Breast epithelium (tissue), 4 donors: Measurements from ENCODE around the gene KCND3. TPM values are rescaled to one million over a fixed set of nuclear protein-coding genes. Genes with fewer than 3 reads are reported as not detected.

ENCODE experiments used
- DNase-seq, 2 donors: peaks; one replicate each; pipeline ENCODE4 v3.0.0-alpha.2; 2019; ENCODE audit warnings: low spot score in 2 of 2
- H3K27ac ChIP-seq, 2 donors: fragments of 200-600 bp; sonication (generic) in 1 of 2; one replicate each; pipeline ENCODE4 v1.5.1; 2016 to 2019; ENCODE audit warnings: mild to moderate bottlenecking in 1 of 2
- H3K27me3 ChIP-seq, 2 donors: fragments of 200-600 bp; sonication (generic) in 1 of 2; one replicate each; pipeline versions ENCODE4 v1.5.1 to v1.6.0; 2017 to 2019; ENCODE audit warnings: control low read depth in 1 of 2, mild to moderate bottlenecking in 1 of 2
- H3K36me3 ChIP-seq: fragments of 200-600 bp; one replicate; pipeline ENCODE4 v1.5.1; 2019
- H3K4me1 ChIP-seq, 2 donors: fragments of 200-600 bp; sonication (generic); one replicate each; pipeline ENCODE4 v1.5.1; 2016 to 2019; ENCODE audit warnings: control low read depth in 1 of 2
- H3K4me3 ChIP-seq, 3 donors: fragments of 200-600 bp; sonication (generic); 1 replicate in 2 of 3; 2 replicates in 1 of 3; pipeline ENCODE4 v1.5.1; 2016 to 2019; ENCODE audit warnings: mild to moderate bottlenecking in 3 of 3, moderate library complexity in 2 of 3
- H3K9me3 ChIP-seq, 2 donors: fragments of 200-600 bp; sonication (generic) in 1 of 2; one replicate each; pipeline ENCODE4 v1.5.1; 2016 to 2019; ENCODE audit warnings: control low read depth in 1 of 2
- POLR2A ChIP-seq: fragments of 450-650 bp; IDR thresholded peaks from one replicate; pipeline ENCODE4 v1.6.1; 2016; ENCODE audit warnings: antibody characterized with exemption, mild to moderate bottlenecking, moderate library complexity
- POLR2AphosphoS5 ChIP-seq, 3 donors: sonication (generic); formaldehyde crosslinking; IDR thresholded peaks; one replicate each; pipeline ENCODE4 v1.6.1; 2017; ENCODE audit warnings: antibody characterized with exemption in 3 of 3
- intact Hi-C: fragments of 100-400 bp; cut with DNase I; formaldehyde crosslinking; loops from one replicate; pipeline ENCODE4 v1.15.1; 2023; ENCODE audit warnings: low total_unique reads
- total RNA-seq, 3 donors: library from RNA; depleted of rRNA; stranded (reverse); fragments of >200 nt; gene quantifications; one replicate each; pipeline ENCODE4 v1.1.0, GENCODE V29; 2016
- TF ChIP-seq, protein P1 (sequence below), 3 donors: fragments of 450-650 bp; IDR thresholded peaks; one replicate each; pipeline ENCODE4 v1.5.1; 2016 to 2017; ENCODE audit warnings: antibody characterized with exemption in 3 of 3, mild to moderate bottlenecking in 3 of 3, moderate library complexity in 3 of 3

Gene KCND3
- total RNA-seq, 3 donors from 2014 or later, result 5.9 to 10.2 (median 6.7) TPM

DNA sequence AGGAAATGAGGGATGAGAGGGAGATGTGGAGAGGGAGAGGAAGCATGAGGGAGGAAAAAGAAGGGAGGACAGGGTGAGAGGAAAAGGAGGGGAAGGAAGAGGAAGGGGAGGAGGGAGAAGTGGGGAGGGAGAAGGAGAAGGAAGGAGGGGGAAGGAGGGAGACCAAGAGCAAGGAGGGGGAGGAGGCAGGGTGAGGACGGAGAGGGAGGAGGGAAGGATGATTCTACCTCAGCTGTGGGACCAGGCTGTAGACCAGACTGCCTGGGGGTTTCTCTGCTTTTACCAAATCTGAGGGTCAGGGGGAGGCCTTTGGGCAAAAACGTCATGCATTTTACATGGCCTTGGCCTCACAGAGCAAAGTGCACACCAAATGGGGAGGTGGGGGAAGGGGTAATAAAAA lies 94.5 kb downstream of the KCND3 start:
- Histone ChIP-seq H3K36me3 (no peaks in the 10 kb centered on the region), H3K27me3 (no peaks in the 10 kb centered on the region), H3K9me3 (no peaks in the 10 kb centered on the region), H3K4me3 (no peak overlapping the region), H3K4me1 (no peaks in the 10 kb centered on the region), H3K27ac (no peak overlapping the region)
- intact Hi-C loops, result no loop called here
- TF ChIP-seq POLR2AphosphoS5 (IDR thresholded peaks at IDR 0.05), result no peak
- TF ChIP-seq, protein P1, sequence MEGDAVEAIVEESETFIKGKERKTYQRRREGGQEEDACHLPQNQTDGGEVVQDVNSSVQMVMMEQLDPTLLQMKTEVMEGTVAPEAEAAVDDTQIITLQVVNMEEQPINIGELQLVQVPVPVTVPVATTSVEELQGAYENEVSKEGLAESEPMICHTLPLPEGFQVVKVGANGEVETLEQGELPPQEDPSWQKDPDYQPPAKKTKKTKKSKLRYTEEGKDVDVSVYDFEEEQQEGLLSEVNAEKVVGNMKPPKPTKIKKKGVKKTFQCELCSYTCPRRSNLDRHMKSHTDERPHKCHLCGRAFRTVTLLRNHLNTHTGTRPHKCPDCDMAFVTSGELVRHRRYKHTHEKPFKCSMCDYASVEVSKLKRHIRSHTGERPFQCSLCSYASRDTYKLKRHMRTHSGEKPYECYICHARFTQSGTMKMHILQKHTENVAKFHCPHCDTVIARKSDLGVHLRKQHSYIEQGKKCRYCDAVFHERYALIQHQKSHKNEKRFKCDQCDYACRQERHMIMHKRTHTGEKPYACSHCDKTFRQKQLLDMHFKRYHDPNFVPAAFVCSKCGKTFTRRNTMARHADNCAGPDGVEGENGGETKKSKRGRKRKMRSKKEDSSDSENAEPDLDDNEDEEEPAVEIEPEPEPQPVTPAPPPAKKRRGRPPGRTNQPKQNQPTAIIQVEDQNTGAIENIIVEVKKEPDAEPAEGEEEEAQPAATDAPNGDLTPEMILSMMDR (IDR thresholded peaks at IDR 0.05), result no peak
- no peak for TF ChIP-seq POLR2A
- no peak for DNase-seq

DNA sequence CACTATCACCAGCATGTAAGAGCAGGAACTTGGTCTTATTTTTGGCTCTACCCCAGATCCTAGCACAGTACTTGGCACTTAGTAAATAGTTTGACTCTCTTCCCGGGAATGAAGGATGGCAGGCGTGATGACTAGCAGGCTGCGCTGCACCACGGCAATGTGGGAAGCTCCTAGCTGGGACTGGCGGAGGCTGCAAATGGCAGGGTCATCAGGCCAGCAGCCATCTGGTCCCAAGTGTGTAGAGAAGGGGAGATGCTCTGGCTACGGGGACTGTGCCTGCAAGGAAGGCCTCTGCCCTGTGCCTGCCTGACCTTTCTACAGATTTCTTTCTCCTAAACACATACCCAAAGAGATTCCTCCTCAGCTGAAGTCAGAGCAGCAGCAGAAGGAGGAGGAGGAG lies 95.0 kb downstream of the KCND3 start:
- no peak for DNase-seq
- intact Hi-C loops, result no loop called here
- no peak for TF ChIP-seq POLR2AphosphoS5 (IDR thresholded peaks at IDR 0.05)
- Histone ChIP-seq H3K4me1 (no peaks in the 10 kb centered on the region), H3K36me3 (no peaks in the 10 kb centered on the region), H3K4me3 (no peak overlapping the region), H3K9me3 (no peaks in the 10 kb centered on the region), H3K27ac (no peak overlapping the region), H3K27me3 (no peaks in the 10 kb centered on the region)

DNA sequence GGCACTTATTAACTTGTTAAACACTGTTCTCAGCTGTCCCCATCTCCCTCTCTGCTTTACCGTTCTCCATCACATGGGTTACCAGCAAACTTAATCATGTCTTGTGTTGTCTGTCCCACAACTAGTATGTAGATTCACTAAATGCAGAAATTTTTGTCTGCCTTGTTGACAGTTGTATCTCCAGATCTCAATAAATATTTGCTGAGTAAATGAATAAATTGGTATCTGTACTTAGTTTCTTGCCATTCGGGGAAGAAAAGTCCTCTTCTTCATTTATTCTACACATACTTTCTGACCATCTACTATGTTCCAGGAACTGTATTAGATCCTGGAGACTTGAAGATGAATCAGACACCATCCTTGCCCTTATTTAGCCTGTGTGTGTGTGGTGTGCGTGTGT lies 97.9 kb downstream of the KCND3 start:
- Histone ChIP-seq H3K36me3 (no peaks in the 10 kb centered on the region), H3K27ac (no peak overlapping the region), H3K4me3 (no peak overlapping the region), H3K27me3 (no peaks in the 10 kb centered on the region), H3K9me3 (no peaks in the 10 kb centered on the region), H3K4me1 (no peaks in the 10 kb centered on the region)
- intact Hi-C loops, result no loop called here
- no peak for DNase-seq
- TF ChIP-seq, protein P1 (IDR thresholded peaks at IDR 0.05), result no peak
- TF ChIP-seq POLR2AphosphoS5 (IDR thresholded peaks at IDR 0.05) (no peak), POLR2A (no peak)

DNA sequence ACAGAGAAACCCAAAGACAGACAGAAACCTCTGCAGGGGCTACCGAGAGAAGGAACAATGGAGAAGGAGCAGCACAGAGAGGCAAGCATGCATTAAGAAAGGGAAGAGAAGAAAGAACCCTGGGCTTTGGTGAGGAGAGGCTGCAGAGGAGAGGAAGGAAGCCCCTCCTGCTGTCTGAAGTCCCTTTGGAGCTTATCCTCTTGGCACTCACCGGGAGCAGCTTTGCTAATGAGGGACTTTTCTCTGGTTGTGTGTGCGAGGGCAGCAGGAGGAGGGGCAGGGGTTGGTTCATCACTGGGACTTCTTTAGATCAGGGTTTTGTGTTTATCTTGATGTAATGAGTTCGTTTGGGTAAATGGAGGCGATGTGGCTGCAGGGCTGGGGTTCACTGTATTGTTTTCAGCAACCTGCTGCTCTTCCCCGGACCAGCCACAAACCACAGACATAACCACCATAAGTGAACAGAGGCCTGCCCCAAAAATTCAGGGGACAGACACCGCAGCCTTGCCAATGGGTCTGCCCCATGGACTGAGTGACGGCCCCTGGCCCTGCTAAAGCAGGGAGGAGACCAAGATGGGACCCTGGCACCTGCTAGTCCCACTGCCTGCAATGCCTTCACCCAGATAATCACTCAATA lies 100.6 kb downstream of the KCND3 start:
- Histone ChIP-seq H3K27me3 (no peaks in the 10 kb centered on the region), H3K36me3 (no peaks in the 10 kb centered on the region), H3K4me3 (no peak overlapping the region), H3K27ac (no peak overlapping the region), H3K4me1 (no peaks in the 10 kb centered on the region), H3K9me3 (no peaks in the 10 kb centered on the region)
- DNase-seq, result no peak
- TF ChIP-seq POLR2A (no peak), POLR2AphosphoS5 (IDR thresholded peaks at IDR 0.05) (no peak)
- intact Hi-C loops, result no loop called here

DNA sequence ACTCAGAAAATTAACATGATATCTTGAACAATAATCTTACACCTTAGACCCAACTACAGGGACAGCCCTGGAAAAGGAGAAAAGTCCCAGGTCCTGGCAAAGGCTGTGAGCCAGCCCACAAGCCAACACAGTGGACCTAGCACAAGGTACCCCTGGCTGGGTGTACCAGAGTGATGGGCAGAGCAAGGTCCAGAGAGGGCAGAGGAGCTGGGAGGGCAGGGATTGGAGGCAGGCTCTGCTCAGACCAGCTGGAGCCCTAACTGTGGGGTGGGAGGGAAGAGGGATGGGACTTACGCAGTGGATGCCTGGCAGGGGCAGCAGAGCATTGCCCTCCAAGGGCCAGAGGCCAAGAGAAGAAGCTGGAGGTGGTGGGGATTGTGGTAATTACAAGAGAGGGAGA lies 101.6 kb downstream of the KCND3 start:
- H3K4me1 ChIP-seq, result no peaks in the 10 kb centered on the region
- H3K27ac ChIP-seq, result no peak overlapping the region
- no peaks in the 10 kb centered on the region for H3K9me3 ChIP-seq
- TF ChIP-seq POLR2A, result no peak
- TF ChIP-seq POLR2AphosphoS5 (IDR thresholded peaks at IDR 0.05), result no peak
- TF ChIP-seq, protein P1 (IDR thresholded peaks at IDR 0.05), result no peak
- no peak overlapping the region for H3K4me3 ChIP-seq
- no peak for DNase-seq
- intact Hi-C loops, result no loop called here
- no peaks in the 10 kb centered on the region for H3K36me3 ChIP-seq
- no peaks in the 10 kb centered on the region for H3K27me3 ChIP-seq

DNA sequence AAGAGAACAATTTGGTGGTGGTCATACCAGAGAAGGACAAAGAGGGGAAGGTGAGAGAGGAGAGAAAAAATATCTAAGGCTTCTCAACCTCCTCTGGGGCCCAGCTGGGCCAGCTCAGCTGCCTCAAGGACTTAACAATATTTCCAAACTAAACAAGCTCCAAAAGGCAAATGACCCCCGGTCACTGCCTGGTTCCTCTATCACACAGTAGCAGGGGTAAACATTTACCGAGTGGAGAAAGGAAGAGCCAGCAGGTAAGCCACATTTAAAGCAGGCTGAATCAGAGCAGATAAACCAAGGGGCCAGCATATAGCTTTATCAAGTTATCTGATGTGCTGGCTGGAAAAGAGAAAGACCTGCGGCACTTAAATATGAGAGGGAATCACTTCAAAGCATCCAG lies 102.1 kb downstream of the KCND3 start:
- Histone ChIP-seq H3K27ac (no peak overlapping the region), H3K36me3 (no peaks in the 10 kb centered on the region), H3K4me1 (no peaks in the 10 kb centered on the region), H3K9me3 (no peaks in the 10 kb centered on the region), H3K27me3 (no peaks in the 10 kb centered on the region), H3K4me3 (no peak overlapping the region)
- TF ChIP-seq POLR2A (no peak), POLR2AphosphoS5 (IDR thresholded peaks at IDR 0.05) (no peak)
- TF ChIP-seq, protein P1 (IDR thresholded peaks at IDR 0.05), result no peak
- DNase-seq, result no peak
- intact Hi-C loops, result no loop called here
